Right lobe of liver (tissue), 4 donors: ENCODE measurements around the gene DRD1.

ENCODE experiments used
- CTCF ChIP-seq, 4 donors: fragments of 200-600 bp in 3 of 4; fragments of 450-650 bp in 1 of 4; IDR thresholded peaks; one replicate each; pipeline versions ENCODE4 v1.5.1 to v1.8.0; 2016 to 2022; ENCODE audit warnings: antibody characterized with exemption in 4 of 4, mild to moderate bottlenecking in 2 of 4
- POLR2A ChIP-seq: fragments of 450-650 bp; IDR thresholded peaks from one replicate; pipeline ENCODE4 v1.6.1; 2017; ENCODE audit warnings: antibody characterized with exemption, mild to moderate bottlenecking
- donor health status: DM: no; HTN: no; CAD: no.
- donor health status: DM: no; HTN: no; CAD: no.
- donor health status: DM: no; HTN: yes; CAD: no.

DNA sequence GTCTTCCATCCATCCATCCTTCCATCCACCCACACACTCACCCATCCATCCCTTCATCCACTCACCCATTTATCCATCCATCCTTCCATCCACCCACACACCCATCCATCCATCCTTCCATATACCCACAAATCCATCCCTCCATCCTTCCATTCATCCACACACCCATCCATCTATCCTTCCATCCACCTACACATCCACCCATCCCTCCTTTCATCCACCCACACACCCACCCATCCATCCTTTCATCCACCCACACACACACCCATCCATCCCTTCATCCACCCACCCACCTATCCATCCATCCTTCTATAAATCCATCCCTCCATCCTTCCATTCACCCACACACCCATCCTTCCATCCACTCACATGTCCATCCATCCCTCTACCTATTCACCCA, 23.6 kb downstream of the DRD1 start:
- TF ChIP-seq CTCF (IDR thresholded peaks at IDR 0.05) (no peak), POLR2A (no peak)
